ENCODE data around the gene SPACA6.
A peak's percentile ranks its signal among the peaks of the same experiment; 100 is the strongest.
"Not testable (repeated sequence)": the region's sequence is repeated elsewhere in the genome, so short reads cannot be mapped to it uniquely, and the experiment has no call there.

SPACA6 gene, protein sequence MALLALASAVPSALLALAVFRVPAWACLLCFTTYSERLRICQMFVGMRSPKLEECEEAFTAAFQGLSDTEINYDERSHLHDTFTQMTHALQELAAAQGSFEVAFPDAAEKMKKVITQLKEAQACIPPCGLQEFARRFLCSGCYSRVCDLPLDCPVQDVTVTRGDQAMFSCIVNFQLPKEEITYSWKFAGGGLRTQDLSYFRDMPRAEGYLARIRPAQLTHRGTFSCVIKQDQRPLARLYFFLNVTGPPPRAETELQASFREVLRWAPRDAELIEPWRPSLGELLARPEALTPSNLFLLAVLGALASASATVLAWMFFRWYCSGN

GRCh38 chr19:51693260-51693659, at the start of gene SPACA6:
Gene SPACA6 (plus strand): TSS chr19:51693330. CDS start chr19:51693527, 197 bp downstream.
- DNase-seq (ENCODE audit: low spot score): no peak

GRCh38 chr19:51644636-51645271, 48.4 kb upstream of the SPACA6 start:
- DNase-seq (ENCODE audit: low spot score): no peak

DNA sequence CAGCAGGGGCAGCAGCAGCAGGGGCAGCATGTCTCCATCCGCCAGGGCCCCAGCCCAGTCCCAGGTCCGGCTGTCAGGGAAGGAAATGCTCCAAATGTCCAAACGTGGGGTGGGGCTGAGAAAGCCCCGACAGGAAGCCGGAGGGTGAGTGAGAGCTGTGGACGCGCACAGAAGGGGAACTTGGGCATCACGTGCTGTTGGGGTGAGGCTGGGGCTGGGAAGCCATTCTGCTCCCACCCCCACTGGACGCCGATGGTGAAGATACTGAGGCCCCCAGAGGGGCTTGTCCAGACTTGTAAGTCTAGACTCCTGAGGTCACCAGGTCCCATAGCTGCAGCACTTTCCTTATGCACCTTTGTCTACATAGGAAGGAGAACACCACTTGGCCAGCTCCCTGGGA, 46.4 kb upstream of the SPACA6 start, which contains the start of gene SIGLEC14:
TSS of gene SIGLEC14 (minus strand) at position 96 of the 400 bp plus-strand sequence. CDS start at position 30, 66 bp downstream.
- not testable (repeated sequence) for DNase-seq (ENCODE audit: low spot score)

DNA sequence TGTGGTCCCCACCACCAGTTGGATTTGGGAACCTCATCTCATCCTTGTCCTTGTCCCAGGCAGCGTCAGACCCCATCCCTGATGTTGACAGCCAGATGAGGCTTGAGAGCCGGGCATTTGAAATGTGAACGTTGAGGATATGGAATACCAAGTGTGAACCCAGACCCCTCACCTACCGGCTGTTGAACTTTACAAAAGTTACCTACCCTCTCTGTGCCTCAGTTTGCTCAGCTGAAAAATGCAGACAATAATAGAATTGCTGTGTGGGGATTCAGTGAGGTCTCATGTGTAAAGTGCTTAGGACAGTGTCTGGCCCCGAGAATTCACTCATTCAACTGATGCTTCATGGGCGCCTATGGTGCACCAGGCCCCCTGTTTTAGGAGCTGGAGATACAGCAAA, 45.8 kb upstream of the SPACA6 start:
- DNase-seq (ENCODE audit: low spot score): no peak

DNA sequence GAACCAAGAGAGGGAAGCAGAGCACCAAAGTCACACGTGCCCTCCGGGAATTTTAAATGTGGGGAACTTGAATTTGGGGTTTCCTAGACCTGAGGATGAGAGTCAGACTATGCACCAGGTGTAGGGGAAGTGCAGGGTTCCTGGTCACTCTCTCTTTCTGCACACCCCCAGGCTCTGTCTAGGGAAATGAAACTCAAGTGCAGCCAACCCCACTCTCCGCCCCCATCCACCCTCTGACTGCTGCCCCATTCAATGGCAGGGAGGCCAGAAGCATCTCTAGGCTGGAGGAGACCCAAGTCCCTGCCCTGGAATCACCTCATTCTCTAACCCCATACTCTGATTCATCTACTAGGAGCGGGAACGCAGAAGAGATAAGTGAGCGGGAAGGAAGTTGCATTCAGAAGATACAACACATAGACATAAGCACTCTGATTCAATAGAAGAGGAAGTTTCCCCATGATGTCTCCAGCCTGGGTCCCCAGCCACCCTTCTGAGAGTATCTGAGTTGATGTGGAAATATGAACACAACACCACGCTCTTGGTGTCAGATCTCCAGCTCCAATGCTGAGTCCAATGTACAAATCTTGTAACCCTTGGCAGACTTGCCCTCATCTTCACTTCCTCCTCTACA, 41.8 kb upstream of the SPACA6 start:
- DNase-seq (ENCODE audit: low spot score): no peak

DNA sequence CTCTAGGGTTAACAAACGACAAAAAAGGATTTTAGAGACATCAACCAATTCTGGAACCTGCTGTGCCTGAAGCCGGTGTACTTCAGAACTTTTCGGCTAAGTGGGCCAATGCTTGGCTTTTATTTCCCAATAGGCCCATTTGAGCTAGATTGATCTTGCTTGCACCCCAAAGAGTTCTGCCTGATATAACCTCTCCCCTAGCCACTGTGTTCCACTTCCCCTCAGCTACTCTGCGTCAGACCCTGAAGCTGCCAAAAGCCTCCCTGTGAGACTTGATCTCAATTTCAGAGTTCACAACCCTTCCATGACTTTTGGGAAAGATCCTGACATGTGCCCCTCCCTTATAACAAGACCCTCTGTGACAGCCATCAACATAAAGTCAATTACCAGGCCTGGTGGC, 40.9 kb upstream of the SPACA6 start:
- DNase-seq (ENCODE audit: low spot score): no peak

DNA sequence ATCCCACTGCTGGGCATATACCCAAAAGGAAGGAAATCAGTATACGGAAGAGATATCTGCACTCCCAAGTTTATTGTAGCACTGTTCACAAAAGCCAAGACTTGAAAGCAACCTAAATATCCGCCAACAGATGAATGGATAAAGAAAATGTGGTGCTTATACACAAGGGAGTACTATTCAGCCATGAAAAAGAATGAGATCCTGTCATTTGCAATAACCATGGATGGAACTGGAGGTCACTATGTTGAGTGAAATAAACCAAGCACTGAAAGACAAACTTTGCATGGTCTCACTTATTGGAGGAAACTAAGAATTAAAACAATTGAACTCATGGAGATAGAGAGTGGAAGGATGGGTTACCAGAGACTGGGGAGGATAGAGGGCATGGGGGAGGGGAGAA, 40.0 kb upstream of the SPACA6 start:
- DNase-seq (ENCODE audit: low spot score): no peak

DNA sequence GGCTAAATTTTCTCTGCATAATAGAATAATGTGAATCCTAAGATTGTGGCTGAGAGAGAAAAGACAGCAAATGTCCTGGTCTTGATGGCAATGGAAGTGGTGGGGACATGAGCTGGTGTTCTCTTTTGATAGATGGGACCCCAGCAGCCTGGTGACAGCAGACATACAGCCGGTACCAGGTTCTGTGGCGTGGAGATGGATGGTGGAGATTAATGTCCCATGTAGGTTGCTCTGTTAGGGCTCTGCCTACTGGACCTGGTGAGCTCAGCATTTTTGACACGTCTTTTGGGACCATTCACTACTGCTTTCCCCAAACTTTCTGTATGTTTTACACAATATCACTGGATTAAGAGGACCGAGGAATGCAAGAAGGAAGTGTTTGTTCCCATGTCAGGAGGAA, 38.3 kb upstream of the SPACA6 start:
- DNase-seq (ENCODE audit: low spot score): no peak

DNA sequence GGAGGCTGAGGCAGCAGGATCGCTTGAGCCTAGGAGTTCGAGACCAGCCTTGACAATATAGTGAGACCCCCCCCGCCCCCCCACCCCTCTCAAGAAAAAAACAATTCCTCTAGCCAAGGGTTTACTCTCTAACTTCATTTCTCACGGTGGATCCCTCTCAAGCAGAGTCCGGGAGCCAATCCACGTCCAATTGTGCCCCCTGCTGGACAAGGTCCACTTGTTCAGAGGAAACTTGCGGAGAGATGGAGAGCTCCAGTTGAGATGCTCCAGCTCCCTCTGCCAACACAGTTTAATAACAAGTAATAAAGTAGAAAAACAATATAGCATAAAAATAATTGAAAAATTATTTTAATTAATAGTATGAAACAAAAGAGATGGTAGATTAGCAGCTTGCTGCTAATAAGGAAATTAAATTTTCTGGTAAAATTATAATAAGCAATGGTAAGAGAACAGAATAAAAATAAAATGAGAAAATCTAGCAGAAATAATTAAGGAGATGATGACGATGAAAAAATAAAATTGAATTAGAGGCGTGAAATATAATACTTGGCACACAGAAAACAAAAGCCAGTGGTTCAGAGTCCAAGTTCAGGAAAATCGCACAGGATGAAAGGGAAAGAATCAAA, 32.0 kb upstream of the SPACA6 start:
- DNase-seq (ENCODE audit: low spot score): peak; percentile 8

DNA sequence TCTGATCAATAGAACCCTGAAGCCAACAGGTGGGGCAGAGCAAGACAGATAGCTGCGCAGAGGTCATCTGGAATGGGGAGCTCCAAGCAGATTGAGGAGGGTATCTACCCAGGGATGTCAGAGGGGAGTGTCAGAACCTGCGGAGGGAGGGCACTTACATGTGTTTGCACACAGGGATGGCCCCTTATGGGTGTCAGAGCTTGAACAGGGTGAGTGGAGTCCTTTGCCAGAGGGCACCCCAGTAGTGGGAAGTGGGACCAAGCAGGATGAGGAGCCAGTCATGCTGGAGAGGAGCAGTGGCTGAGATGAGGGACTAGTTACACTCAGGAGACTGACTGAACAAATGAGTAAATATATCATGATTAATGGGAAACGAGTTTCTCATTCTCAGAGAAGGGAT, 29.5 kb upstream of the SPACA6 start:
- DNase-seq (ENCODE audit: low spot score): no peak

- no peak for DNase-seq (ENCODE audit: low spot score)
Measured at GRCh38 chr19:51664131-51664530, 29.0 kb upstream of the SPACA6 start.

GRCh38 chr19:51664997-51665396, 28.1 kb upstream of the SPACA6 start:
- DNase-seq (ENCODE audit: low spot score): no peak

DNA sequence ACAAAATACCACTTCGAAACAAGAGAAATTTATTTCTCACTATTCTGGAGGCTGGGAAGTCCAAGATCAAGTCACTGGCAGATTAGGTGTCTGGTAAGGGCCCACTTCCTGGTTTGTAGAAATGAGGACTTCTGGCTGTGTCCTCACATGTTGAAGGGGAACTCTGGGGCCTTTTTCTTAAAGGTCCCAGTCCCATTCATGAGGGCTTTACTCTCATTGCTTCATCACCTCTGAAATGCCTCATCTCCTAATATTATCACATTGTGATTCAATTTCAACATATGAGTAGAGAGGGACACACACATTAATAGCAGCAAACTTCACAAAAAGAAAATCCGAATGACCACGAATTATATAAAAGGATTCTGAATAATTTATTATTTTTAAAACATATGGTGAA, 24.9 kb upstream of the SPACA6 start:
- no peak for DNase-seq (ENCODE audit: low spot score)

DNA sequence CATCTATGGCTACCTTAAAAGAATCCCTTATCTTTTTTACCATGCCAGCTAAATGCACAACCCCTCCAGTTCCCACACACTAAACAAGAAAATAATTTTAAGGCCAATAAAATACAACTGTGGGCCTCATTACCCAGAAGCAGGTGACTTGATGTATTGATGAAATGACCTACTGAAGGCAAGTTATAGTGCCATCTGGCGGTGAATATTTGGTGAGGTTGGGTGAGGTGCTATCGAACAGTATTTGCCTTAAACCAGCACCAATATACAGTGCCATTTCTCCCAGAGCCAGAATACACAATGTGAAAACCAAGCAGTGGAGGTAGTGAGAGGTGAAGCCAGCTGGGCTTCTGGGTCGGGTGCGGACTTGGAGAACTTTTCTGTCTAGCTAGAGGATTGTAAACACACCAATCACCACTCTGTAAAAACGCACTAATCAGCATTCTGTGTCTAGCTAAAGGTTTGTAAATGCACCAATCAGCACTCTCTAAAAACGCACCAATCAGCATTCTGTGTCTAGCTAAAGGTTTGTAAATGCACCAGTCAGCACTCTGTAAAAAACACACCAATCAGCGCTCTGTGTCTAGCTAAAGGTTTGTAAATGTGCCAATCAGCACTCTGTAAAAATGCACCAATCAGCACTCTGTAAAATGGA, 17.1 kb upstream of the SPACA6 start:
- not testable (repeated sequence) for DNase-seq (ENCODE audit: low spot score)

GRCh38 chr19:51676566-51677083, 16.5 kb upstream of the SPACA6 start:
- no peak for DNase-seq (ENCODE audit: low spot score)

GRCh38 chr19:51680474-51680873, 12.7 kb upstream of the SPACA6 start:
- no peak for DNase-seq (ENCODE audit: low spot score)

DNA sequence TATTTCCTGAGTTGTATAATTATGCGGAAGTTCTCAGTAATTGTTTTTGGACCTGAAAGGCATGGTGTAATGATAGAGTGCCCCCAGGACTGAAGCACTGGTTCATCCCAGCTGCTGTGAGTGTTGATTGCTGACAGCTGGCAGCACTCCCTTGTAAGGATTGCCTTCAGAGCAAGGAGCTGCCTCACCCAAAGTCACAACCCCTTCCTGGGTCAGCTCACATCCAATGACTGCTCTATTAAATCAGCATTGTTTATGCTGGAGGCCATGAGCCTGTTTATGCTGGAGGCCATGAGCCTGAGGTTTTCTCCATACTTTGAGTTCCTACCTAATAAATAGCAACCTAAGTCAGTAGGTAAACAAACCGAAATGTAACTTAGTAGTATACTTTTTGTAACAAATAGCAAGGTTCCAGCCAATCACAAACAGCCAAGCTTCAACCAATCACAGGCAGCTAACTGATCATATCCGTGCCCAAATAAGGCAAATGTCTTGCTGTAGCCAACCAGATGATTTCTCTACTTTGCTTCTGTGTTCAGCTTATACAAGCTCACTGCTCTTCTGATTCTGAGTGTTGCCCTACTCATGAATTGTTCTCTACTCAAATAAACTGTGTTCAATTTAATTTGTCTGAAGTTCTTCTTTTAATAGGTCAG, 11.7 kb upstream of the SPACA6 start:
- DNase-seq (ENCODE audit: low spot score): no peak

DNA sequence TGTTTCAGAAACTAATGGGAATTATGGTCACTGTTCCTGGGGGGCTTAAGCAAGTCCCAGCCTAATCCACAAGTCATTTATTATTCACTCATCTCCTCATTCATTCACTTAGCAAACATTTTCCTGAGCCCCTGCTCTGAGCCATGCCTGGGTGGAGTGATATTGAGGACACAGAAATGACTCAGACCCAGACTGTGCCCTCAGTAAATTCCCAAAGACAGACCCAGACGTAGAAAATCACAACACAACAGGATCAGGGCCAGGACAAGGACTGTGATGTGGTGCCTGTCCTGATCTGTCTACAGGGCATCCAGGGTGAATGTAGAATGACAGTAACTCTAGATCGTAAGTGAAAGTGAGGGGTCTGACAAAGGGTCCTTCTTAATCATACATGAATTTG, 7.0 kb upstream of the SPACA6 start:
- no peak for DNase-seq (ENCODE audit: low spot score)

- no peak for DNase-seq (ENCODE audit: low spot score)
Measured at GRCh38 chr19:51687791-51688670, 5.1 kb upstream of the SPACA6 start.

All from LoVo (cell line).